Fibroblast of upper back skin (primary cell): ENCODE results near the gene ATP5F1D.

Source experiments
- DNase-seq: peaks from one replicate; pipeline ENCODE4 v3.0.0-alpha.2; 2013

The ATP5F1D gene

GRCh38 chr19:1271528-1272422, 30.2 kb downstream of the ATP5F1D start:
- no peak for DNase-seq

DNA sequence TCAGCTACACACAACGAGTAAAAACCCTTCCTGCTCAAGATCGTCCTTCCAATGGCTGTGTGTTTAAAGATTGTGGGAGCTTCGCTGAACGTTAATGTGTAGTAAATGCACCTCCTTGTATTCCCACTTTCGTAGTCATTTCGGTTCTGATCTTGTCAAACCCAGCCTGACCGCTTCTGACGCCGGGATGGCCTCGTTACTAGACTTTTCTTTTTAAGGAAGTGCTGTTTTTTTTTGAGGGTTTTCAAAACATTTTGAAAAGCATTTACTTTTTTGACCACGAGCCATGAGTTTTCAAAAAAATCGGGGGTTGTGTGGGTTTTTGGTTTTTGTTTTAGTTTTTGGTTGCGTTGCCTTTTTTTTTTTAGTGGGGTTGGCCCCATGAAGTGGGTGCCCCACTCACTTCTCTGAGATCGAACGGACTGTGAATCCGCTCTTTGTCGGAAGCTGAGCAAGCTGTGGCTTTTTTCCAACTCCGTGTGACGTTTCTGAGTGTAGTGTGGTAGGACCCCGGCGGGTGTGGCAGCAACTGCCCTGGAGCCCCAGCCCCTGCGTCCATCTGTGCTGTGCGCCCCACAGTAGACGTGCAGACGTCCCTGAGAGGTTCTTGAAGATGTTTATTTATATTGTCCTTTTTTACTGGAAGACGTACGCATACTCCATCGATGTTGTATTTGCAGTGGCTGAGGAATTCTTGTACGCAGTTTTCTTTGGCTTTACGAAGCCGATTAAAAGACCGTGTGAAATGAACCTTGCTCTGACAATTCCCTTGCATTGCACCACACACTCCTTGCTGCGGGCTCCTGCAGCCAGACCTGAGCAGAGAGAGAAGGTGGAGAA, 31.1 kb downstream of the ATP5F1D start:
- DNase-seq: no peak

DNA sequence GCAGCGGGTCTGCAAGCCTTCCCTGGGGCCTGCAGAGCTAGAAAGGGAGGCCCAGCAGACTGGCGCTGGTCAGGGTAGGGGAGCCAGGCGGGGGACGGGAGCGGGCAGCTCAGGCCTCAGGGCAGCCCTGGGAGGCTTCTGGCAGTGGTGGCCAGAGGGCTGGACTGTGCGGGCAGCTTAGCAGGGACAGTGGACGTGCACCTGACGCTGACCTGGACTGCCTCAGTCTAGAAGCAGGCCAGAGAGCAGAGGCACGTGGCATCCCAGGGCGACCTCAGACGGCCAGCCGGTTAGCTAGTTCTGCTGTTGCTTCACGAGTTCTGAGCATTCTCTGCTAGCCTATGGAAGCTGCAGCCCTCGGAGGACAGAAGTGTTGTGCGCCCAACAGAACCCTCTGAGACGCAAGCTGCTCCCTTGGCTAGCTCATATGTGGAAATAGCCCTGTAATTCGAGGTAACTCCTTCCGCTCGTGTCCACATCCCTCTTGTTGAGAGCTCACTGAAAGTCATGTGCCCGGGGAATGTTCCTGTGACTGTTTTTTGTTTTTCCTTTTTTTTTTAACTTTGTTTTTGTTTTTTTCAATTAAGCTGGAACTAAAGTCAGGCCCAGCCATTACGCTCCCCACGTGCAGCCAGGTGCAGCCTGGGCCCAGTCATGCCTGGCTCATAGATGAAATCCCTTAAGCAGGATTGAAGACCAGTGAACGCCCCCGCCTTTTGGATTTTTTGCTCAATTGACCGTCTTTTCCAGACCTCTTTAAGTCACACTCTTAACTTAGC, 31.9 kb downstream of the ATP5F1D start:
- no peak for DNase-seq

GRCh38 chr19:1274081-1274851, 32.7 kb downstream of the ATP5F1D start:
- no peak for DNase-seq

GRCh38 chr19:1274852-1275259, 33.3 kb downstream of the ATP5F1D start:
- DNase-seq: no peak

- DNase-seq: peak; percentile 97
Measured at GRCh38 chr19:1275260-1275975, 33.9 kb downstream of the ATP5F1D start, which contains the start of gene FAM174C. FAM174C (plus strand) TSS chr19:1275530; CDS start chr19:1275550, 20 bp downstream.

- DNase-seq: no peak
Measured at GRCh38 chr19:1275976-1276627, 34.6 kb downstream of the ATP5F1D start.

DNA sequence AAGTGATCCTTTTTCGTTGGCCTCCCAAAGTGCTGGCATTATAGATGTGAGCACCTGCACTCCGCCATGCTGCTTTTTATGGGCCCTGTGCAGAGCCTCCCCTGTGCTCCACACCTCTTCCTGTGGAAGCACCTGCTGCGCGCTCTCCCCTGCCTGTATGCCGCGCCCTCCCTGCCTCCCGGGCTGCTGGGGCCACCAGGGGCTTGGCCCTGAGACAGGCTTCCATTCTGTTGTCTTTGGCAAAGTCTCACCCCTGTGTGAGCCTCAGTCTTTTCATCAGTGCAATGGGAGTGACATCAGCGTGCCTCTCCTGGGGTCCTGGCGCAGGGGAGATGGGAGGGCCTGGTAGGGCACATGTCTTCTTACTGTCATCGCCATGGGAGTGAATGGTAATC, 35.1 kb downstream of the ATP5F1D start:
- DNase-seq: no peak

DNA sequence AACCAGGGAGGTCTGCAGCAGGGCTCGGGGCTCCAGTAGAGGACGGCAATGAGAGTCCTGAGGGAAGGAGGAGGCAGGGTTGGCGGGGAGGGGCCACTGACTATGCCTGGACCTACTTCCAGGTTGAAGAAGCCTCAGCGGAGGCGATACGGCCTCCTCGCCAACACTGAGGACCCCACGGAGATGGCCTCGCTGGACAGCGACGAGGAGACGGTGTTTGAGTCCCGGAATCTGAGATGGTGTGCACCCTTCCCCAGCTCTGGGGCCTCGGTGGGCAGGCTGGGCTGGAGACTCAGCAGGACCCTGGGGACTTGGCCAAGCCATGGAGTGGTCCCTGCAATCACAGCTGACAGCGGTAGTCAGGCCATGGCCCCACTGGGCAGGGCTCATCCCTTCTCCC, 35.5 kb downstream of the ATP5F1D start:
- DNase-seq: no peak

GRCh38 chr19:1278074-1278473, 36.5 kb downstream of the ATP5F1D start:
- no peak for DNase-seq

DNA sequence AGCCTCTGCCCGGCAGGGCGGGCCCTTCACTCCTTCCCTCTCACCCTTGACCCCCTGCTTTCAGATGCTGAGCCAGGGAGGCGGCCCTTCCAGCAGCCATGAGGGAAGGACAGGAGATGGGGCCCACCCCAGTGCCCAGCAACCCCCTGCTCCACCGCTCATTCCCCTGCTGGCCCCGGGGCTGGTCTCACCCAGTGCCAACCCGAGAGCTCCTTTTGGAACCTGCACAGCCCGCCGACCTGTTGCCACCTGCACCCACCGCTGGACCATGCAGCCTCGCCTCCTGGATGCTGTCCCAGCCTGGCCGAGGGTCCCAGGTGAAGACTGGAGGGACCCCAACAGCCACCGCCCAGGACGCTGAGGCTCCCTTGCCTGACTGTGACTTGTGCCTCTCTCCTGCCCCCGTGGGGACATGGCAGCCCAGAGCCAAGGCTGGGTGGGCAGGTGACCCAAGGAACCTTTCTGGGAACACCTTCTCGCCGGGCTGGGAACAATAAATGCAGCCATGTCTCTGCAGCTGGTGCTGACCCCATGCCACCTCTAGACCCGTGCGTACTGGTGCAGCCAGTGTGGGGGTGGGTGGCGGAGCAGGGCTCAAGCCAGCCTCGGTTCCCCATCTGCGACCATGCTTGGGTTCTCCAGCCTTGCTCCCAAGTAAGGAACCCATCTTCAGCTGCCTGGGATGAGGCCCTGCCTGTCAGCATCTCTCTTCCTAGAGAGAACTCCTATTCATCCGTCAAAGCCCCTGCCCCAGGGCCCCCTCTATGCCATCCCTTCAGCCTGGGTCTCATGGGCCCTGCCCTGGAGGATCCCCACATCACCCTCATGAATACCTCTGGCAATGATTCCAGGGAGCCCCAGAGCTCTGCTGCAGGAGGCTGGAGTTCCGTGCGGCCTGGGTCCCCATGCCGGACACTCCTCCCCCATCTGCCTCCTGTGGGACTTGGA, 37.4 kb downstream of the ATP5F1D start:
- no peak for DNase-seq

DNA sequence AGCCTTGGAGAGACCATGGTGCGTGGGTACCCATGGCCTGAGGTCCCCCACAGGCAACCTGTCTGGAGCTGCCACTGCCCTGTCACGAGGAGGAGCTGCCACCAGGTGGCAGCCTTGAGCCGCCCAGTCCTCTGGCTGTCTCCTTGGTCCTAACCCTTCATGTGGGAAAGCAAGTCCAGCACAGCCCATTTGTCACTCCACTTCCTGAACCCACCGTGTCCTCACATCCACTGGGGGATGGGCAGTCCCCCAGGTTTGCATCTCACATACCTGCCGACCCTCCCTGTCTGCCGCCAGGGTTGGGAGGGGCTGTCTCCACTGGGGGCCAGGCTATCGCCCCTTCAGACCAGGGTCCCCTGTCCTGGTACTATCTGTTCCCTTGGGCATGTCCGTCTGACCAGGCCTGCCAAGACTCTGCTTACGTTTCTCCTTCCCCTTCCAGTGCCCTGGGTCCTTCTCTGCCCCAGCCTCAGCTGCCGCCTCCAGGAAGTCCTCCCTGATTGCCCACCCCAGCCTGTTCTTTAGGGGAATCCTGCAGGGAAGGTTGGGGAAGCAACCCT, 38.3 kb downstream of the ATP5F1D start:
- peak; percentile 78 for DNase-seq

- DNase-seq: no peak
Measured at GRCh38 chr19:1280636-1281568, 39.4 kb downstream of the ATP5F1D start.

- no peak for DNase-seq
Measured at GRCh38 chr19:1281569-1282287, 40.2 kb downstream of the ATP5F1D start.

DNA sequence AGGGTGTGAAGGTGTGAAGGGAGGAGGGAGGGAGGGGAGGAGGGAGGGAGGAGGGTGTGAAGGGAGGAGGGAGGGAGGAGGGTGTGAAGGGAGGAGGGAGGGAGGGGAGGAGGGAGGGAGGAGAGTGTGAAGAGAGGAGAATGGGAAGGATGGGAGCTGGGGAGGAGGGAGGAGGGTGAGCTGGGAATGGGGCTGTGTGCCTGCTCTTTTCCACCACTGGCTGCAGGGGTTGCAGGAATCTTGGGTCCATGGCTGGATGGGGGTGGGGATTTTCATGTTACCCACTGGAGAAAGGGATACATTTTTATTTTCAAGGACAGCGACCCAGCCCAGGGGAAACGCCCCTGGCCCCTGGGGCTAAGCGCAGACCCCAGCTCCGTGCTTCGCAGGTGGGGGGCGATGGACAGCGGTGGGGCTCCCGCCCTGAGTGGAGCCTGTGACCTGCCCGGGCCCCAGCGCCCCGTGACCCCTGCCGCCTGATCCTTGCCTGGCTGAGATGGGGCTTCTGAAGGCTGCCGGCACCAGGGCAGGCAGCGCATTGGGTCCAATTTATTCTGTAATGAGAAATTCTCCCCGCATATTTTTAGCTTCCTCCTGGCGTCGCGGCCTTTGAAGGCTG, 41.1 kb downstream of the ATP5F1D start:
- no peak for DNase-seq

DNA sequence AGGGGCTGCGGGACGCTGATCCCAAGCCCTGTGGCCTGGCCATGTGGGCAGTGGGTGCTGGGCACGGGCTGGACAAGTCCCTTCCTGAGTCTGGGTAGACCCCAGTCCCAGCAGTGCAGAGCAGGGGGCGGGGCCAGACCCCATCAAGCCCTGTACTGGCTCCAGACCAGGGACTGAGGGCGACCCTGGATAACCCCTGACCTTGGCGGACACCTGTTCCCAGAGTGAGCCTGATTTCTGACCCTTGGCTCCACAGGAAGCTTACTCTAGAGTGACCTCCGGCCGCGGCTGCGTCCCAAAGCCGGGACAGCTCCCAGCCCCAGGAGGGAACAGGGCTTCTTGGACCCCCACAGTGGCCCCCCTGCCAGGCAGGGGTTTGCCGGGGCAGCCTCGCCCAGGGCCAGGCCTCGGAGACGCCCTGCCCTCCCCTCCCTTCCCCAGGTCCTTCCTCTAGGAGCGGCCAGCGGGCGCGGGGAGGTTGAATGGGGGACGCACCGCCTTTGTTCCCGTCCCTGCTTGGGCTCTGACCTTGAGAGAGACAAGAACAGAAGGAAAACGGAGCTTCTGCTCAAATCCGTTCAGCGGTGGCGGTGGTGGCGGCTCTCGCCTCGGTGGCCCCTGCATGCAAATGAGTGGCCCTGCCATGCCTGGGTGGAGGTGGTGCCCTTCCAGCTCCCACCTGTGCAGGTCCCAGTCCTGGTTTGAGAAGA, 41.8 kb downstream of the ATP5F1D start:
- no peak for DNase-seq
